ENCODE data around the gene GPAM.

GPAM gene

GRCh38 chr10:112184379-112184778, 814 bp upstream of the GPAM start:
- POLR2A ChIA-PET (ENCODE audit: low non-redundant PET), result no interaction called here
- CTCF ChIA-PET, result interaction anchor here (0.6 kb wide), 2 partner anchors 1067 to 1959 kb away, joined by 3 read pairs; no protein-coding TSS in a partner anchor
- TF ChIP-seq CTCF (conservative IDR thresholded peaks at IDR 0.05; ENCODE audit: low read depth), result no peak
- no peak overlapping the region for H3K27ac ChIP-seq
- no peak for DNase-seq (ENCODE audit: low spot score)

DNA sequence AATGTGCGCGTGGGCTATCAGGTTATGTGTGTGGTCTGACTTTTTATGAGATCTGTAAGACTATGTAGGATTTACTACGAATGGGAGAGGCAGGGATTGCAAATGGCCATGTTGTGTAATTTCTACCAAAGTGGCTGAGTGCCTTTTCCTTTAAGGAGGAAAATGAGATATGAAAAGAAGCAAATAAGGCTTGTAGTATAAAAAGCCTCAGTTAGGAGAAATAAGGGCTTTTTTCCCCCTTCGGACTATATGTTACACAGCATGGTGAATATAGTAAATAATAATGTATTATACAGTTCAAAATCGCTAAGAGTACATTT, 447 bp upstream of the GPAM start:
- DNase-seq (ENCODE audit: low spot score), result no peak
- no peak for TF ChIP-seq CTCF (conservative IDR thresholded peaks at IDR 0.05; ENCODE audit: low read depth)
- ChIA-PET POLR2A (ENCODE audit: low non-redundant PET) (interaction anchor here (1.0 kb wide), 1 partner anchor 13 kb away, joined by 3 read pairs; no protein-coding TSS in a partner anchor), CTCF (interaction anchor here (0.6 kb wide), 1 partner anchor 1958 kb away, joined by 3 read pairs; no protein-coding TSS in a partner anchor)
- H3K27ac ChIP-seq, result peak overlapping the region; percentile 68

DNA sequence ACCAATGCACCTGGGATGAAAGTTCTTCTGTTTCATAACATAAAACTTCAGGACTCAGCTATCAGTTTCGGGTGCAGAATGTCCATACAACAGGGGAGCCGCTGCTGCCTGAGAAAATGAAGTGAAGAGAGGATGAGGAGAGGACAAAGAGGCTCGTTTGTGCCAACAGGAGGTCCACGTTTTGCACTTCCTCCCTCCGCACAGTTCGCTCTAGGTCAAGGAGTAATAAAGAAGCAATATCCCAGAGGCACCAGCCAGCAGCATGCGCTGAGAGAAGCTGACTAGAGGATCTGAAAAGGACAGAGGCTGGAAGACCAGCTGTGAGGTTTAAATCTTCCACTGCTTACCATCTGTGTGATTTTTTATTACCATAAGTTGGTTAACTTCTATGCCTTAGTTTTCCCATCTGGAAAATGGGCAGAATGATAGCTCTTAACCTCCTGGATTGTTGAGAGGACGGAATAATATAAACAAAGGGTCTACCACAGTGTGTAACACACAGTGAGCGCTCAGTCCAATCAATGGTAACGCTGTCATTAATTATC, 709 bp downstream of the GPAM start:
- no peak for TF ChIP-seq CTCF (conservative IDR thresholded peaks at IDR 0.05; ENCODE audit: low read depth)
- POLR2A ChIA-PET (ENCODE audit: low non-redundant PET), result interaction anchor here (1.0 kb wide), 1 partner anchor 12 kb away, joined by 3 read pairs; no protein-coding TSS in a partner anchor
- DNase-seq (ENCODE audit: low spot score), result no peak
- CTCF ChIA-PET, result interaction anchor here (0.5 to 1.5 kb wide), 3 partner anchors 12 to 252 kb away, joined by 3 read pairs; no protein-coding TSS in a partner anchor
- peak overlapping the region; percentile 68 for H3K27ac ChIP-seq

- no peak for TF ChIP-seq CTCF (conservative IDR thresholded peaks at IDR 0.05; ENCODE audit: low read depth)
- H3K27ac ChIP-seq, result no peak overlapping the region
- ChIA-PET POLR2A (ENCODE audit: low non-redundant PET) (no interaction called here), CTCF (interaction anchor here (0.6 kb wide), 1 partner anchor 355 kb away, joined by 3 read pairs; no protein-coding TSS in a partner anchor)
- DNase-seq (ENCODE audit: low spot score), result no peak
These were observed 6.3 kb downstream of the GPAM start for GRCh38 chr10:112177247-112177646.

GRCh38 chr10:112176543-112176942, 7.0 kb downstream of the GPAM start:
- DNase-seq (ENCODE audit: low spot score), result no peak
- no peak for TF ChIP-seq CTCF (conservative IDR thresholded peaks at IDR 0.05; ENCODE audit: low read depth)
- POLR2A ChIA-PET (ENCODE audit: low non-redundant PET), result no interaction called here
- CTCF ChIA-PET, result interaction anchor here (0.6 kb wide), 1 partner anchor 355 kb away, joined by 3 read pairs; no protein-coding TSS in a partner anchor
- no peak overlapping the region for H3K27ac ChIP-seq

DNA sequence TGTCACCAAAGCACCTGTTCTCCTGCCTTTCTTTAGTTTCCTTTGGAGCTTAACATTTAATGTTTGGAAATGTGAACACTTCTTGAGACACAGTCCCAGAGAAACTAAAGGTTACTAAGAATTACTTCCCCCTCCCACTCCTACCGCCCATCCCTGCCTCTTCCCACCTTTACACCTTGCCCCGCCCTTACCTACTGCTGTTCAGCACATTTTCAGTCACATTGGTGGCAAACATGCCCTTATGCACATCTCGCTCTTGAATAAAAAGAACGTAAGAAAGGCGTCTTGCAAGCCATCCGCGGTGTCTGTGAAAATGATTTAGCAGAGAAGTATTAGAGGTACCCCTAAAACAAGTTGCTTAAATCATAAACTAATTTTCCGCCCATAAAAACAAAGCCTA, 8.2 kb downstream of the GPAM start:
- ChIA-PET POLR2A (ENCODE audit: low non-redundant PET) (interaction anchor here (0.6 kb wide), 1 partner anchor 12 kb away, joined by 3 read pairs; no protein-coding TSS in a partner anchor), CTCF (no interaction called here)
- no peak for DNase-seq (ENCODE audit: low spot score)
- TF ChIP-seq CTCF (conservative IDR thresholded peaks at IDR 0.05; ENCODE audit: low read depth), result no peak
- H3K27ac ChIP-seq, result no peak overlapping the region
